Measurements from ENCODE around the gene PTPRM. TPM values are rescaled to one million over a fixed set of nuclear protein-coding genes. Genes with fewer than 3 reads are reported as not detected.

Gene PTPRM
- total RNA-seq, 1 experiment from 2014 or later = 11.1 TPM

- TF ChIP-seq ARID4B (CRISPR knock-in tag; IDR thresholded peaks at IDR 0.05; ENCODE audit: borderline replicate concordance) (no peak), NR2C2 (CRISPR knock-in tag; IDR thresholded peaks at IDR 0.05) (no peak), ZNF121 (CRISPR knock-in tag; IDR thresholded peaks at IDR 0.05) (no peak), E2F5 (CRISPR knock-in tag; IDR thresholded peaks at IDR 0.05) (no peak), ZMAT4 (CRISPR knock-in tag; IDR thresholded peaks at IDR 0.05) (no peak), NR1H2 (CRISPR knock-in tag; IDR thresholded peaks at IDR 0.05) (no peak), KAT7 (CRISPR knock-in tag; IDR thresholded peaks at IDR 0.05; ENCODE audit: borderline replicate concordance) (no peak)
These were observed 29.0 kb downstream of the PTPRM start (continued) for GRCh38 chr18:7596147-7596546.

GRCh38 chr18:7597500-7597899 lies 30.4 kb downstream of the PTPRM start:
- POLR2A ChIA-PET = no interaction called here
- no peak overlapping the region for H3K27ac Mint-ChIP-seq
- TF ChIP-seq FOXJ3 (CRISPR knock-in tag; IDR thresholded peaks at IDR 0.05; ENCODE audit: borderline replicate concordance) (no peak), SMAD3 (CRISPR knock-in tag; IDR thresholded peaks at IDR 0.05; ENCODE audit: borderline replicate concordance) (no peak), PRRX2 (CRISPR knock-in tag; IDR thresholded peaks at IDR 0.05) (no peak), GRHL2 (CRISPR knock-in tag; IDR thresholded peaks at IDR 0.05; ENCODE audit: insufficient replicate concordance, severe bottlenecking) (no peak), FOXP4 (CRISPR knock-in tag; IDR thresholded peaks at IDR 0.05) (no peak), TCF7 (CRISPR knock-in tag; IDR thresholded peaks at IDR 0.05; ENCODE audit: low read depth) (no peak), KAT7 (CRISPR knock-in tag; IDR thresholded peaks at IDR 0.05; ENCODE audit: borderline replicate concordance) (no peak), OVOL2 (CRISPR knock-in tag; IDR thresholded peaks at IDR 0.05; ENCODE audit: borderline replicate concordance) (no peak), IRF2 (CRISPR knock-in tag; IDR thresholded peaks at IDR 0.05; ENCODE audit: borderline replicate concordance, low read depth) (no peak), ZNF423 (CRISPR knock-in tag; IDR thresholded peaks at IDR 0.05) (no peak), E2F4 (CRISPR knock-in tag; IDR thresholded peaks at IDR 0.05; ENCODE audit: borderline replicate concordance, low read depth) (no peak), FOXP1 (CRISPR knock-in tag; IDR thresholded peaks at IDR 0.05; ENCODE audit: borderline replicate concordance) (no peak), ELF4 (CRISPR knock-in tag; IDR thresholded peaks at IDR 0.05; ENCODE audit: low read depth) (no peak), TEAD4 (CRISPR knock-in tag; IDR thresholded peaks at IDR 0.05) (no peak), MAX (CRISPR knock-in tag; IDR thresholded peaks at IDR 0.05) (no peak)
- CTCF ChIA-PET = no interaction called here
- peaks cover 31% of the 10 kb centered on the region for H3K4me1 Mint-ChIP-seq
- DNase-seq (ENCODE audit: low spot score) (no peak), ATAC-seq (no peak)
- no peaks in the 10 kb centered on the region for H3K27me3 Mint-ChIP-seq (ENCODE audit: low read depth)
- H3K9me3 Mint-ChIP-seq = no peaks in the 10 kb centered on the region
- no peak overlapping the region for H3K4me3 Mint-ChIP-seq
- H3K36me3 Mint-ChIP-seq = no peaks in the 10 kb centered on the region
